LoVo (cell line): Measurements from ENCODE around the gene LRP5.

Source experiments
- DNase-seq: peaks from one replicate; pipeline ENCODE4 v3.0.0-alpha.2; 2016; ENCODE audit warnings: low spot score

LRP5 gene

GRCh38 chr11:68312117-68312779 lies at the start of gene LRP5:
LRP5 (plus strand) TSS chr11:68312591; CDS start chr11:68312715, 124 bp downstream.
- DNase-seq: peak; percentile 43

DNA sequence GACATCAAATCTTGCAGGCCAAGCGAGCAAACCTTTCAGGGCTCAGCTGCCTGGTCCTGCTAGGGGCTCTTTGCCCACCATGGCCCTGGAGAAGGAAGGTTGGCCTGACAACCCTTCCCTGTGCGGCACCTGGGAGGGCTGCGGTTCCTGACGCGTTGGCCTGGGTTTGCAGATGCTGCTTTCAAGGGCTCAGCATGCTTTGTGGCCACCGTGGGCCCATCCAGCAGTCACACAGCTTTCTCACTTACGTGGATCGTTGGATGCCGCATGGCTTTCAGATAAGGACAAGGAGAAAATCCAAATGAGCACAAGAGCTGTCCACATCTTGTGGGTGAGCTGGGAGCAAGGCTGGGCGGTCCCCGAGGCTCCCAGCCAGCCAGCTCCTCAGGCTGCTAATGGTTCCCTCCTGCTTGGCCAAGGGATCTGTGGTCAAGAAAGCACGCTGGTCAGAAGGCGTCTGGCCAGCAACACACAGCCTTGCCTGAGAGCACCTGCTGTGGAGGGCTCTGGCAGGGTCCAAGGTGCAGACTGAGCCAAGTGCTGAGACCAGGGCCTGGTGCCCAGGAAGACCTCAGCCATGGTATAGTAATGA lies 48.9 kb upstream of the LRP5 start:
- no peak for DNase-seq

- DNase-seq: no peak
Observed at GRCh38 chr11:68264244-68264643, 48.1 kb upstream of the LRP5 start.

DNA sequence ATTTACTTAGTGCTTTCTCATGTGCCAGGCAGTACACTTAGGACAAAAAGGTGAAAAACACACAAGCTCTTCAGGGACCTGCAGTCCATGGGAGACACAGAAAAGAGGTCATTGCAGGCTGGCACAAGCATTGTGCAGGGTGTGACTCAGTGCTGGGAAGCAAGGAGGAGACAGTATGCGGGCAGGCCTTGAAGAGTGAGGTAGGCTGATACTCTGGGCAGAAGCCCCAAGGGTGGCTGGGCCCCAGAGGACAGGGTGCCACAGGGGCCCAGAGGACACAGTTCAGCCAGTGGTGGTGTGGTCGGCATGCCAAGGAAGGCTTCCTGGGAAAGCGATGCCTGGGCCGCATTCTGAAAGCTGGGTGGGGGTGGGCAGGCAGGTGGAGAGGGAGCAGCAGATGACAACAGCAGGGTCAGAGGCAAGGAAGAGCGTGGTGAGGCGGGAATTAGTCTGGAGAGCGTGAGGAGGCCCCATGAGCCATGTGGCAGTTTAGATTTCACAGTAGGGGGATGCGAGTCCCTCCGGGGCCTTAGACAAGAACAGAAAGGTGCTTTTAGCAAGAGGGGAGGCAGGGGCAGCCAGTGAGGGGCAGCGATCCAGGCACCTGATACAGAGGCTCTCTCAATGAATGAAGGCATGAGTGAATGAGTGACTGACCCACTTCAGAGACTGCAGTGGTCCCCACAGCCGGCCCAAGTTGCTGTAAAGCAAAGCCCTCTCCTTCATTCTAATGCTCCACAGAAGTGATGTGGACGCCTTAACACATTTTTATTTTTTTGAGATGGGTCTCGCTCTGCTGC lies 47.5 kb upstream of the LRP5 start:
- DNase-seq: no peak

DNA sequence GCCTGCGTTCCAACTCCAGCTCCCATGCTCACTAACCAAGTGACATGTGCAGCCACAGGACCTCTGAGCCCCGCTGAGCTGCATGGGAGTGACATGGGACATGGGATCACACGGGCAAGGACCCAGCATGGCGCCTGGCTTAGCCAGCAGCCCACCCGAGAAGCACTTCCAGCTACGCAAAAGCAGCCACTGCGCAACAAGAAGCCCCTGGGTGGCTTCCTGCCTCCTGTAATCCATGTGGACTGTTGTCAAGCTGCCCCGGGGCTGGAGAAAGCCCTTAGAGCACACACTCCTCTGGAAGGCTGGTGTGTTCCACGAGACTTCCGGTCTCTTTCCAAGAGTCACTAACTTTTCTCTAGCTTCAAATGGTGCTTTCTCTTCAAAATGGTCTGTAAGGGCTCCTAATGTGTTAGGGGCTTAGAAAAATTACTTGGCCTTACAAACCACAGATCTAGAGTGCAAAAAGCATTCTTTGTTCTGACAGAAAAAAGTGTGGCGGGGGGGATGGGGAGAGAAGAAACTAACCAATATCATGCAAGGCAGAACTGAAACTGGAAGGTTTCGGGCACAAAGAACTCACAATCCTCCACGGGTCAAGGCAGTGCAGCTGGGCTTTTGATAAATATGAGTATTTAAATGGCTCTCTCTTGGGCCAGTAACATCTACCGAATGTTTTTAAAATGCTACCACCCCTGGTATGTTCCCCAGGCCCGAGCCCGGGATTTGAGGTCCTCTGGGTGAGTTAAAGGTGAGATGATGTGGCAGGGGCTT lies 46.1 kb upstream of the LRP5 start:
- no peak for DNase-seq

- DNase-seq: no peak
Observed at GRCh38 chr11:68266936-68267880, 45.2 kb upstream of the LRP5 start.

DNA sequence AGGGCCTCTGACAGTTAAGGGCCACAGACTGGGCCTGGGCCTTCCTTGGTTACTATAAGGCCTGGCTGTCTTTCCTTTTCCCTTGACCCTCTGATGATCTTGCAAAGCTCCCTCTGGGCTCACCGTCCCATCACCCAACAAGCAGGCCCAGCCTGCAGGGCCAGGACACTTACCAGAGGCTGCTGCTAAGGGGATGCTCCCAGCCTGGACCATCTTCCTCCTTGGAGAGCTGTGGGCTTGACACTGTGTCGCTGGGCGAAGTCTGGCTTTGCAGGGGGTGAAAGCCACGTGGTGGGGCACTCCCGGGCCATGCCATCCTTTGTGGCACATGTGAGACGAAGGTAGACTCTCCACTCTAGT lies 44.5 kb upstream of the LRP5 start:
- DNase-seq: no peak

DNA sequence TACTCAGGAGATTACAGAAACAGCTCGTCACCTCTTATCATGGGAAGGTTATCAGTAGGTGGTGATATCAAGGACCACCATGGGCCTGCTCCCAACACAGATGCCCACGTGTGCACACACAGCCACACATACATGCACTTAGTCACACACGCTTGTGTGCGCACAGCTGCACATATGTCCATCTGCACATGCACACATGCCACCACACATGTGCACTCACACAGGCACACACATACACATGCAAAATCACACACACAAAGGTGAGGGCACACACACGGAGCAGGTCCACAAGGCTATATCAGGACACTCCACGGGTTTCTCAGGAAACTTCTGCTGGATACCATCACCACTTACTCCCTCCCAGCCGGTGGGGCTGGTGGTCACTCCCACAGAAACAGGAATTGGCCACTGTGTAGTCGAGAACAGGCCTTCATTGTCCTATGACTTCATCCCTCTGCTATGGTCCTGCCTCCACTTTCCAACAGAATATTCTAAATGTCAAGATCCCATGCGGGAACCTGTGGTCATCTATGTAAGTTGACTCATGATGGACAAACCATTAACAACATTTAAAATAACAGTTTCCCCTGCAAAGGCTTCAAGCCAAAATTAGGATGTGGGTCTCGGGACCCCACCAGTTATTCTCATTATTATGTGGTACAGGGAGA lies 42.8 kb upstream of the LRP5 start:
- DNase-seq: no peak

DNA sequence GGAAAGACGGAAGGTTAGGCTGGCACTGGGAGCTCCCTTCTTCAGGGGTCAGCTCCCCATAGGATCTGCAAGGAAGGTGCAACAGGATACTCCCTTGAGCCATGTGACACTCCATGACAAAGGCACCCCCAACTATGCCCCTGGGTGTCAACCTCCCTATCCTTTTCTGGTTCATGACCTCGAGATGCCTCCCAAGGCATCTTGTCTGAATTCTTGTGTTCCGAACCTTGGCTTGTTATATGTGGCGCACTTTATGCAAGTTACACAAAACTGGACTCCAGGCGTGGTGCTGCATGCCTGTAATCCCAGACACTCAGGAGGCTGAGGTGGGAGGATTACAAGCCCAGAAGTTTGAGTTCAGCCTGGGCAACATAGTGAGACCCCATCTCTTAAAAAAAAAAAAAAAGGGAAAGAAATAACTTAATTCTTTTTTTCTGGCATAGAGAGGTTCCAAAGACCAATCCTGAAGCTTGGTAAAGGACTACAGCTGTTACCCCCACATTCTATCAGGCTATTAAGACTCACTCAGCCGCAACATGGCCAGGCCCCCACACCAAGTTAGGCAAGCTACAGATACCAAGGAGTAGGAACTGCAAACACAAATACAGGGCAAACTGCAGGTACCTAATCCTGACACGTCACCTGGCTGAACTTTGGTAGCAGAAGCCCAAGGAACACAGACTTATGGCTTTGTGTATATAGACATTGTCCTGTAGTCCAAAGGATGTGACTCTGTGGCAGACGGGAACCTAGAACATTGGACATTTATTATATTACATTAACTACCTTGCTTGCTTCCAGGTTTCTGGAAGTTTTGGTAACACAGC lies 42.0 kb upstream of the LRP5 start:
- no peak for DNase-seq

- DNase-seq: peak; percentile 77
Observed at GRCh38 chr11:68271023-68271780, 41.2 kb upstream of the LRP5 start.

DNA sequence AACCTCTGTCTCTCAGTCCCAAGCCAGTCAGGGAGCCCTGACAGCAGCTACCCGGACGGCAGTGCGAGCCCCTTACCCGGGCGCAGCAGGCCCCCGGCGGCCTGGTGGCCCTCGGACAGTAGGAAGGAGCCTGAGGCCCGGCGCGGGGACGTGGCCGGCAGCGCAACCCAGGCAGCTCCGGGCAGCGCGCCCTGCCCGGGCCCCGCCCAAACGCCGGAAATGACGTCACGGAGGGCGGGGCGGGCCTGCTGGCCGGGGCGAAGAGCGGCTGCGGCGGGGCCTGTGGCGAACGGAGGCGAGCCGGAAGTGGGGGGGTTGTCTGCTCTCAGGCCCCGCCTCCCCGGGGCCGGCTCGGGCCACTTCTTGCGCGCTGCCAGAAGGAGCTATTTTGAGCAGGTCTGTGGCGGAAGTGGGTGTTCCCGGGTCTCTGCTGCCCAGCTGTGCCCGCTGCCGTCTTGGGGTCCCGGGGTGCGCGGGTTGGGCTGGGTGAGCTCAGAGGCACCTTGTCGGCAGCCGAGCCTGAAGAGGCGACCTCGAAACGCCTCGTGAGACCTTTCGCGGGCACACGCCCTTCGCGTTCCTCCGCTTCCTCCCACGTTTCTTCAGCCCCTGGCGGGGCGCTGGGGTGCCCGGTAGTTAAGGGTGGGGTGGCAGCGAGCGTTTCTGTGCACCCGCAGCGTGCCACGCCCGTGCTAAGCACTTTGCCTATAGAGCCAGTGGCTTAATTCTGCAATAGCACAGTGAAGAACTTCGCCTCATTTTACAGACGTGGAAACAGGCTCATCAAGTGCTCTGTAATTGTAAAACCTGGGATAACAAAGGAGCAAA lies 40.4 kb upstream of the LRP5 start, which contains the start of gene C11orf24:
TSS of gene C11orf24 (minus strand) at position 193 of the 828 bp plus-strand sequence. CDS start 8,206 bp downstream, outside the sequence.
- peak; percentile 96 for DNase-seq

- DNase-seq: no peak
Observed at GRCh38 chr11:68273026-68273738, 39.2 kb upstream of the LRP5 start.

GRCh38 chr11:68274306-68274705 lies 38.1 kb upstream of the LRP5 start:
- no peak for DNase-seq

DNA sequence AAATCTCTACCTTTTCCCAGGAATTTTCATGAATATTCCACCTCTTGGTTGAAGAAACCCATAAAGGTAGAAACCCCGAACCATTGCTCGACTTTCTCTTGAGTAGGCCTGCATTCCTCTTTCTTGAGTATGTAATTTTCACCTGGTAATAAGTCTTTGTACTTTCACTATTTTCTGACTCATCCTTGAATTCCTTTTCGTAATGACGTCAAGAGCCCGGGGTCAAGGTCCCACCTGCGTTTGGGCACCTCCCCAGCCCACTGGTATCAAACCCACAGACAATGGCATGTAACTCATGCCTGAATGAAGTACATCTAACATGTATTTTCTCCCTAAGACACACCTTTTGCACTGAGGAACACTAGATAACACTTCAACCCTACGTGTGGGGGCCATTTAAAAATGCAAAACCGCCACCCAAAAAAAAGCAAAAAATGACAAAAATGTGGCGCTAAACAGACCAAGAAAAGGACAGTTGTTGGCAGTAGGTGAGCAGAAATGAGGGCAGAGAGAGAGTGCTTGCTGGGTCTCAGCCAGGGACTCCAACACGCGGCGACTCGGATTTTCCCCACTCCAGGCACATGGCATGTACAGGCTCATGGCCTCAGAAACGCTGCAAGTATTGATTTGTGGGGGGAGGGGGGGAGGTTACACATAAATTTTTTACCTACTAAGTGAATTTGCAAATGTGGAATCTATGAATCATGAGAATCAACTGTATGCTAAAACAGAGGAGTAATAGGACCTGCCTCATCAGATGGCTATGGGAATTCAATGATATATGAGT lies 36.5 kb upstream of the LRP5 start:
- no peak for DNase-seq

DNA sequence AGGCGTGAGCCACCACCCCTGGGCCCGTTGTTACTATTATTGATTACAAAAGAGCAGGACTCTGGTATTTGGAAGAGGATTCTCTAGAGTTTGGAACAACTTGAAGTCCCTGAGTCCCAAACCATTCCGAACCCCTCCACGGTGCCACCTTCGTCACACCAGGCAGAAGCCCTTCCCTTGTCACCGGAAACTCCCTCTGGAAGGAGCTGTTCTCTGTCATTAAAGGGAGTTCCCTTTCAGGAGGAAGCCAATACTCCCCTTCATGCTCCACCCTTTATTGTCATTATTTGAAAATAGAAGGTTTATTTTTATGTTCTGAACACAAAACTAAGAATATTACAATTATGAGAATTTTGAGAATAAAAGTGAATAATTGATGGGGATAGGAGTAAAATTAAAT lies 35.5 kb upstream of the LRP5 start:
- no peak for DNase-seq

DNA sequence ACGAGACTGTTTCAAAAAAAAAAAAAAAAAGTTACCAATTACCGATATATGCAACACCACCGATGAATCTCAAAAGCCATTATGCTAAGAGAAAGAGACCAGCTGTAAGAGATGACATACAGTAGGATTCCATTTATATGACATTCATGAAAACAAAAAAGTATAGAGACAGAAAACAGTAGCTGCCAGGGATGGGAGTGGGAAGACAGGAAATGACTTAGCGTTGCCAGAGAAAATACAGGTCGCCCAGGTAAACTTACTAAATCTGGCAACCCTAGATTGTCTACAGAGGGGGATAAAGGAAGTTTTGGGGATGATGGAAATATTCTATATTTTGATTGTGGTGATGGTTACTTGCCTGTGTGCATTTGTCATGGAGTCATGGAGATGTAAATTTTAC lies 32.7 kb upstream of the LRP5 start:
- no peak for DNase-seq
